D721Med (cell line): ENCODE measurements around the gene RPL10.

Experiments
- DNase-seq: peaks from one replicate; pipeline ENCODE4 v3.0.0; 2011; ENCODE audit warnings: low spot score; ENCODE audit not compliant: insufficient read length
- FAIRE-seq: peaks from 2 replicates; lab custom pipeline; 2011; peaks lifted over from hg19 to GRCh38; lab: Jason Lieb, UNC
- CTCF ChIP-seq: IDR thresholded peaks from 2 replicates; pipeline ENCODE4 v1.5.1; 2012; ENCODE audit warnings: mild to moderate bottlenecking, control low read depth; ENCODE audit not compliant: insufficient read depth; ENCODE audit errors: missing control alignments

The RPL10 gene

GRCh38 chrX:154441984-154442707 is 44.0 kb downstream of the RPL10 start:
- no peak for TF ChIP-seq CTCF
- FAIRE-seq (no peak), DNase-seq (no peak)

GRCh38 chrX:154443479-154443910 is 45.3 kb downstream of the RPL10 start:
- DNase-seq, result no peak

GRCh38 chrX:154443992-154444754 is 46.0 kb downstream of the RPL10 start, which contains the start of gene FAM50A:
Gene FAM50A (plus strand): TSS chrX:154444141. CDS start chrX:154444236, 95 bp downstream.
- TF ChIP-seq CTCF, result no peak
- peak; percentile 78 for DNase-seq
- FAIRE-seq, result no peak

More at GRCh38 chrX:154443479-154443910, 45.3 kb downstream of the RPL10 start:
- no peak for FAIRE-seq
- TF ChIP-seq CTCF, result no peak

GRCh38 chrX:154444755-154445246 is 46.6 kb downstream of the RPL10 start:
- TF ChIP-seq CTCF, result no peak
- DNase-seq (no peak), FAIRE-seq (no peak)

- no peak for FAIRE-seq
Measured at GRCh38 chrX:154445776-154446175, 47.6 kb downstream of the RPL10 start.

GRCh38 chrX:154446430-154446829 is 48.3 kb downstream of the RPL10 start:
- DNase-seq (no peak), FAIRE-seq (no peak)
- TF ChIP-seq CTCF, result no peak

More at GRCh38 chrX:154445776-154446175, 47.6 kb downstream of the RPL10 start:
- no peak for DNase-seq
- TF ChIP-seq CTCF, result no peak
